HG02943 (cell line): ENCODE data around the gene RABIF.
"Not testable (repeated sequence)": the region's sequence is repeated elsewhere in the genome, so short reads cannot be mapped to it uniquely, and the experiment has no call there.

ENCODE experiments used
- ATAC-seq: cut with Tn5 transposase; IDR thresholded peaks from one replicate; pipeline ENCODE4 v1.9.1; 2021; ENCODE audit warnings: mild to moderate bottlenecking, low read depth, moderate library complexity; ENCODE audit not compliant: unreplicated experiment

RABIF gene

DNA sequence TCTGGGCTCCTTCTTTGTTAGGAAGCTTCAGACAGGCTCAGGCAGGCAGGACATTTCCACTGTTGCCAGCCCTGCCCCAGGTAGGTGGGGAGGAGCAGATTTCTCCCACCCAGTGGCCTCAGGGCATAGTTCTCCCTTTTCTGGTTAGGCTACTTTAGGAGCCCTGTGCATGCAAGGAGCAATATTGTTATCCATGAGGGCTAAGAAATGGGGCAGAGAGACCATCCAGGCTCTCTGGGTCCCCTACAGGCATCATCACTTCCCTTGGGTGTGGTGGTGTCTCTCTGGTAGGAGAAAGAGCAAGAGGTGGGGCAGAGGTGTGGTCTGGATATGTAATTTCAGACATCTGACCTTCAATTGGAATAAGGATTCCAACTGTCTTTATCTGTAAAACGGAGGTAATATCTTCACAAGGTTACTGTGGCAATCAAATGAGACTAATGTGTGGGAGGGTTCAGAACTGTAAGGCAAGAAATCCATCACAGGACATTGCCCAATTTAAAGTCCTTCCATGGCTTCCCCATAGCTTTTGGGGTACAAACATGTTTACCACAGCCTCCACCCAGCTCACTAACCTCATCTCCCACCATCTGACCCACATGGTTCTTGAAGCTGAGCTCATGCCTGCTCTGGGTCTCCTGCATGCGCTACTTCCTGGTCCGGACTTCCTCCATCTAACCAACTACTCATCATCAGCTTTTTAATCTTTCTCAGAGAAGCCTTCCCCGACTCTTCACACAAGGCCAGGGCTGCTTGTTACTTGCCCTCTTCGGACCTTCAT lies 52.1 kb downstream of the RABIF start:
- no peak for ATAC-seq

DNA sequence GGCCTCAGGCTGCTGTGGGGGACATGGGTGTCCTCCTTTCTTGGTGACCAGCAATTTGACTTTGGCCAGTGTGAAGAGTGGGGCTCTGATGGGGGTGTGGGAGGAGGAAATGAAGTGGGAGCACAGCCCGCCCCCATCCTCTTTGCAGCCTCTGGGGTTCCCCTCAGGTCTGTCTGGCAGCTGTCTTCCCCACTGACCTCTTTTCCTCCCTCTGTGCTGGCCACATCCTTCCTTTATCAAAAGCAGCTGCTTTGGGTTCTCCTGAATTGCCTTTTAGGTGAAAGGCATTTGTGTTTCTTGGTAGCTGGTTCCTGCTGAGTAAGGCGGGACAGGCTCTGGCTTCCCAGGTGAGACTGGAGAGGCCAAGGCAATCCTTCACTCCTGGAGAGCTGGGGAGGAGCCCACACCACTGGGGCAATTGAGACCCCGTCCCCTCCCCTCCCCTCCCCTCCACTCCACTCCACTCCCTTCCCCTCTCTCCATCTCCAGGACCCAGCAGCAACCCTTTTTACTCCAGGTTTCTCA lies 53.3 kb downstream of the RABIF start:
- no peak for ATAC-seq

DNA sequence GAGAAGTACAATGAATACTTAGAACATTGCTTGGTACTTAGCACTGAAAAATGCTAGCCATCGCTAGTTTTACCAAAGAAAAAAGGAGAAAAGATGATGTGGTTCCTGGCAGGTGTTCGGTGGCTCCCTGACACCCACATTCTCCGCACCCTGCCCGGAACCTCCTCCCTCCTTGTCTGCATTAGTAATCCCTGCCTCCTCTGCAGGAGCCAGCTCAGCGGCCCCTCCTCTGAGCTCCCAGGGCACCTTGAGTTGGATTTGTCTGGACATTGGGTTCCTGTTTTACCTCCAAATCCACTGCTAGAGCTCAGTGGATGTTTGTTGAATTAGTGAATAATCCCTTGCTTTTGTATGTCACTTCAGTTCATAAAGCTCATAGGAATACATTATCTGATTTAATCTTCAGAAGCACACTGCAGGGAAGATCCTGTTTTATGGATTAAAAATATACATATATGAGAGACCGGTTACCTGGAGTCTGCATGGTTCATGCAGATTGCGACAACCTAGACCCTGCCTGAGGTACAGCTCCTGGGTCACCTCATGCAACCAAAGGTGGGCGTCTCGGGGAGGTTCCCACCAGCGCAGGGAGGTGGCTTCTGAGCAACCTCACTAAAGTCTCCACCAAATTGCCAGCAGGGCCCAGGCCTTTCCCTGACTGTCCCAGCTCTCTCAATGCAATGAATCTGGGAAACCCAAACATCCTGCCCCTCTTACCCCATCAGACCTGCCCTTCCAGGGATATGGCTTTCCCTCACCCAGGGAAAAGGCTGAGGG lies 54.0 kb downstream of the RABIF start:
- no peak for ATAC-seq

DNA sequence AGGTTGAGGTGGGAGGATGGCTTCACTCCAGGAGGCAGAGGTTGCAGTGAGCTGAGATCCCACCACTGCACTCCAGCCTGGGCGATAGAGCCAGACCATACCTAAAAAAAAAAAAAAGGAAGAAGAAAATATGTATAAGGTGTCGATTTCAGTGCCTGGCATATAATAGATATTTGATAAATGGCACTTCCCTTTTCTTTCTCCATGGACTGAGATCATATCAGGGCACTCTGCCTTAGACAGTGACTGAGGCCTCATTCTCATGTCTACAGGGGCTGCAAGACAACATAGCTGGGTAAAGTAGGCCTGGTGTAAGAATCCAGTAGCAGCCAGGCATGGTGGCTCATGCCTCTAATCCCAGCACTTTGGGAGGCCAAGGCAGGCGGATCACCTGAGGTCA lies 57.0 kb downstream of the RABIF start:
- ATAC-seq: no peak

DNA sequence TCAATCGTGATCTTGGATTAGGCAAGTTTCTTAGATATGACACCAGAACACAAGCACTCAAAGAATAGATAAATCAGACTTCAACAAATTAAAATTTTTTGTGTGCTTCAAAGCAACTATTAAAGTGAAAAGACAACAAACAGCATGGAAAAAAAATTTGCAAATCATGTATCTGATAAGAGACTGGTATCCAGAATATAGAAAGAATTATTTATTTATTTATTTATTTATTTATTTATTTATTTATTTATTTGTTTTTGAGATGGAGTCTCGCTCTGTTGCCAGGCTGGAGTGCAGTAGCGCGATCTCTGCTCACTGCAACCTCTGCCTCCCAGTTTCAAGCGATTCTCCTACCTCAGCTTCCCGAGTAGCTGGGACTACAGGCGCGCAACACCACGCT lies 59.7 kb downstream of the RABIF start:
- not testable (repeated sequence) for ATAC-seq
